Stimulated activated CD4-positive, alpha-beta T cell treated with anti-CD3 and anti-CD28 coated beads, Interleukin-2, amount 100 ng/mL, for 4 hours (primary cell): ENCODE results near the gene ARMC6.

Source experiments
- DNase-seq: peaks from one replicate; pipeline ENCODE4 v3.0.0-alpha.2; 2020; ENCODE audit warnings: low read depth

ARMC6 gene

DNA sequence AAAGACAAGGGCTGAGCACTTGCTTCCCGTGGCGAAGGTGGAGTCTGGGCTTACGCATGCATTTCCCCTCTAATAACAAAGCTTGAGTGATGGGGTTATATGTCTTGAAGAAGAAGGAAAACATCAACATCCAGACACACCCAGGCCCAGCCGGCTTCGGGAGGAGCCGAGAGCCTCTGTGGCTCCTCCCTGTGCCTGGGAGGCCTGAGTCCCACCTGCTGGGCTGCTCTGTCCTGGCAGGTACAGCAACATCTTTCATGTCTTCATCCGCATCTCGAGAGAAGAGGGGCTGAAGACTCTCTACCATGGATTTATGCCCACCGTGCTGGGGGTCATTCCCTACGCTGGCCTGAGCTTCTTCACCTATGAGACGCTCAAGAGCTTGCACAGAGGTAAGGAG lies 74.3 kb downstream of the ARMC6 start:
- DNase-seq = no peak
